Right atrium auricular region (tissue), 2 donors: ENCODE data around the gene RBBP9. TPM values are rescaled to one million over a fixed set of nuclear protein-coding genes. Genes with fewer than 3 reads are reported as not detected.

Source experiments
- DNase-seq: peaks from one replicate; pipeline ENCODE4 v3.0.0-alpha.2; 2019; ENCODE audit warnings: low spot score
- H3K27ac ChIP-seq, 2 donors: fragments of 200-600 bp; sonication (generic); 1 replicate in 1 of 2; 2 replicates in 1 of 2; pipeline ENCODE4 v1.5.1; 2016 to 2019
- H3K27me3 ChIP-seq, 2 donors: fragments of 200-600 bp; sonication (generic); one replicate each; pipeline versions ENCODE4 v1.5.1 to v1.6.0; 2017 to 2019
- H3K36me3 ChIP-seq: fragments of 200-600 bp; sonication (generic); one replicate; pipeline ENCODE4 v1.5.1; 2016
- H3K4me1 ChIP-seq, 2 donors: fragments of 200-600 bp; sonication (generic); one replicate each; pipeline versions ENCODE4 v1.5.1 to v1.6.0; 2017 to 2019
- H3K4me3 ChIP-seq, 2 donors: fragments of 200-600 bp; sonication (generic); 1 replicate in 1 of 2; 2 replicates in 1 of 2; pipeline ENCODE4 v1.5.1; 2017 to 2019; ENCODE audit warnings: mild to moderate bottlenecking in 1 of 2, moderate library complexity in 1 of 2
- H3K9me3 ChIP-seq, 2 donors: fragments of 200-600 bp; sonication (generic); one replicate each; pipeline ENCODE4 v1.5.1; 2019
- CTCF ChIP-seq, 2 donors: fragments of 200-600 bp; sonication (generic); IDR thresholded peaks; one replicate each; pipeline ENCODE4 v1.5.1; 2019; ENCODE audit warnings: antibody characterized with exemption in 2 of 2
- total RNA-seq, 2 donors: library from RNA; depleted of rRNA; stranded (reverse); fragments of >200 nt; gene quantifications; one replicate each; pipeline ENCODE4 v1.1.0, GENCODE V29; 2016

RBBP9 gene
- total RNA-seq, 2 donors from 2014 or later: 8.6 to 9.1 TPM

- peaks cover 44% of the 10 kb centered on the region for H3K36me3 ChIP-seq
- no peak for DNase-seq
- H3K4me1 ChIP-seq: peaks cover 0 to 3% of the 10 kb centered on the region in 2 donors
- no peaks in the 10 kb centered on the region for H3K9me3 ChIP-seq
- no peaks in the 10 kb centered on the region for H3K27me3 ChIP-seq
- no peak for TF ChIP-seq CTCF (IDR thresholded peaks at IDR 0.05)
- H3K4me3 ChIP-seq: no peak overlapping the region
- no peak overlapping the region for H3K27ac ChIP-seq
Measured at GRCh38 chr20:18514127-18514526, 17.1 kb upstream of the RBBP9 start.

GRCh38 chr20:18513208-18513607, 16.2 kb upstream of the RBBP9 start:
- peaks cover 0 to 12% of the 10 kb centered on the region in 2 donors for H3K4me1 ChIP-seq
- no peak overlapping the region for H3K27ac ChIP-seq
- H3K4me3 ChIP-seq: no peak overlapping the region
- no peaks in the 10 kb centered on the region for H3K9me3 ChIP-seq
- no peak for TF ChIP-seq CTCF (IDR thresholded peaks at IDR 0.05)
- H3K36me3 ChIP-seq: peaks cover 44% of the 10 kb centered on the region
- no peaks in the 10 kb centered on the region for H3K27me3 ChIP-seq
- DNase-seq: no peak

GRCh38 chr20:18511571-18511970, 14.5 kb upstream of the RBBP9 start:
- H3K4me1 ChIP-seq: peaks cover 0 to 19% of the 10 kb centered on the region in 2 donors

DNA sequence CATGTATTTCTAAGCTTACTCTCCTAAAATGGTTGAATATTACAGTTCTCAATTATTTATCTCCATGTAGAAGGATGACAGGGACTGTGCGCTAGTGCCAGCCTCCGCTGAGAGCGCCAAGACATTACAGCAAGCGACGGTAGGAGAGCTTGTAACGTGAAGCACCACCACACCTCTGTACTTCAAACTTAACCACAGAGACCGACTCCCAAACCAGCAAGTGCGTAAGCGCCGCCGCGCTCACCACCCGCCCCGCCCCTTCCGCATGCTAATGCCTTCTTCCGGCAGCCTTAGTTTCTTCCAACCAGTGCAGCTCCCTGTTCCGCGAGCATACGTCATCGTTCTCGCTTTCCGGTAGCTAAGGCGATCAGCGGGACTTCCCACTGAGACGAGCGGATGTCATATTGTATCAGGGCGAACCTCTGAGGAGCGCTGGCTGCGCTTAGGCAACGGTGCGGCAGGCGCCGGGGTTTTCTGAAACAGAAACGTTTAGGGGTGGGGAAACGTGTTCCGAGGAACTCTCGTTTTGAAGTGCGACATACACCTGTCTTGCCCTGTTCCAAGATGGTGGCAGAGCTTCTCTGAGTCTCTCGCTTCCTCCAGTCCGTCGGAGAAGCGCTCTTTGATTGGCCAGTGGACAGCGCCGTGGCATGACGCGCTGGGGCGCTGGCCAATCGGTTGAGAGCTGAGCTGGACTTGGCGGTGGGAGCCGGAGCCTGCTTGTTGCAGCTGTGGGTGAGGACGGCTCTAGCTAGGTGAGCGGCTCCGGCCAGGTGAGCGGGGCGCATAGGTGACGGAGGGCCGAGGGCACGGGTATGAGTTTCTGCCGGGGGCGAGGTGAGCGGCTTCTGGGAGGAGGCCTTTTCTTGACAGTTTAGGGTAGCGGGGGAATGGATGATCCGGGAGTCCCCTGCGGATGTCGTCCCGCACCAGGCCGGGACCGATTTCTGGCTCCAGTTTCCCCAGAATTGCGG, 10.5 kb upstream of the RBBP9 start, which contains the start of gene SEC23B:
TSS of gene SEC23B (plus strand) at position 723 of the 974 bp plus-strand sequence. CDS start 2,896 bp downstream, outside the sequence.
- no peaks in the 10 kb centered on the region for H3K9me3 ChIP-seq
- H3K27ac ChIP-seq: peak within 1 kb of the TSS; percentile 96
- peak within 1 kb of the TSS; percentile 63 to 90 for H3K4me3 ChIP-seq
- H3K27me3 ChIP-seq: no peaks in the 10 kb centered on the region
- H3K36me3 ChIP-seq: peaks cover 15% of the 10 kb centered on the region
- DNase-seq: peak; percentile 99
- H3K4me1 ChIP-seq: peaks cover 0 to 19% of the 10 kb centered on the region in 2 donors
- TF ChIP-seq CTCF (IDR thresholded peaks at IDR 0.05): no peak

More at GRCh38 chr20:18511571-18511970, 14.5 kb upstream of the RBBP9 start:
- H3K9me3 ChIP-seq: no peaks in the 10 kb centered on the region
- TF ChIP-seq CTCF (IDR thresholded peaks at IDR 0.05): no peak
- no peak overlapping the region for H3K27ac ChIP-seq
- H3K4me3 ChIP-seq: no peak overlapping the region
- no peak for DNase-seq
- no peaks in the 10 kb centered on the region for H3K27me3 ChIP-seq
- peaks cover 40% of the 10 kb centered on the region for H3K36me3 ChIP-seq

DNA sequence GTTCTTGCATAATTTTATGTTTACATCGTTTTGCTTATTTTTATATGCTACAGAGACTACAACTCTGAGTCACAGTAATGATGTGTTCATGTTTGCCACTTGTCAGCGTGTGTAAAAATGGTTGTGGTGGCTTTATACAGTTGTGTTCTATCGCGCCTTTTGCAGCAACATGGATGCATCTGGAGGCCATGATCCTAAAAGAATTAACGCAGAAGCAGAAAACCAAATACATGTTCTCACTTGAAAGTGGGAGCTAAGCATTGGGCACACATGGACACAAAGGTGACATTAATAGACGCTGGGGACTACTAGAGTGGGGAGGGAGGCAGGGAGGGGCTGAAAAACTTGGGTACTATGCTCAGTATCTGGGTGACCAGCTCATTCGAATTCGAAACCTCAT, 9.7 kb upstream of the RBBP9 start:
- no peaks in the 10 kb centered on the region for H3K27me3 ChIP-seq
- no peak for DNase-seq
- peak overlapping the region; percentile 96 for H3K27ac ChIP-seq
- peak overlapping the region; percentile 63 to 90 for H3K4me3 ChIP-seq
- TF ChIP-seq CTCF (IDR thresholded peaks at IDR 0.05): no peak
- peaks cover 0 to 19% of the 10 kb centered on the region in 2 donors for H3K4me1 ChIP-seq
- peaks cover 7% of the 10 kb centered on the region for H3K36me3 ChIP-seq
- no peaks in the 10 kb centered on the region for H3K9me3 ChIP-seq
